Right atrium auricular region (tissue), 2 donors: Measurements from ENCODE around the gene KCNMA1. TPM values are rescaled to one million over a fixed set of nuclear protein-coding genes. Genes with fewer than 3 reads are reported as not detected.

Experiments
- DNase-seq: peaks from one replicate; pipeline ENCODE4 v3.0.0-alpha.2; 2019; ENCODE audit warnings: low spot score
- H3K27ac ChIP-seq, 2 donors: fragments of 200-600 bp; sonication (generic); 1 replicate in 1 of 2; 2 replicates in 1 of 2; pipeline ENCODE4 v1.5.1; 2016 to 2019
- H3K27me3 ChIP-seq, 2 donors: fragments of 200-600 bp; sonication (generic); one replicate each; pipeline versions ENCODE4 v1.5.1 to v1.6.0; 2017 to 2019
- H3K36me3 ChIP-seq: fragments of 200-600 bp; sonication (generic); one replicate; pipeline ENCODE4 v1.5.1; 2016
- H3K4me1 ChIP-seq, 2 donors: fragments of 200-600 bp; sonication (generic); one replicate each; pipeline versions ENCODE4 v1.5.1 to v1.6.0; 2017 to 2019
- H3K4me3 ChIP-seq, 2 donors: fragments of 200-600 bp; sonication (generic); 1 replicate in 1 of 2; 2 replicates in 1 of 2; pipeline ENCODE4 v1.5.1; 2017 to 2019; ENCODE audit warnings: mild to moderate bottlenecking in 1 of 2, moderate library complexity in 1 of 2
- H3K9me3 ChIP-seq, 2 donors: fragments of 200-600 bp; sonication (generic); one replicate each; pipeline ENCODE4 v1.5.1; 2019
- CTCF ChIP-seq, 2 donors: fragments of 200-600 bp; sonication (generic); IDR thresholded peaks; one replicate each; pipeline ENCODE4 v1.5.1; 2019; ENCODE audit warnings: antibody characterized with exemption in 2 of 2
- total RNA-seq, 2 donors: library from RNA; depleted of rRNA; stranded (reverse); fragments of >200 nt; gene quantifications; one replicate each; pipeline ENCODE4 v1.1.0, GENCODE V29; 2016

The KCNMA1 gene
- total RNA-seq, 2 donors from 2014 or later, result 2.3 to 3.5 TPM

GRCh38 chr10:77510695-77511094 lies 126.9 kb downstream of the KCNMA1 start:
- no peaks in the 10 kb centered on the region for H3K36me3 ChIP-seq
- no peaks in the 10 kb centered on the region for H3K27me3 ChIP-seq
- TF ChIP-seq CTCF (IDR thresholded peaks at IDR 0.05), result no peak
- DNase-seq, result no peak
- H3K4me1 ChIP-seq, result no peaks in the 10 kb centered on the region
- no peak overlapping the region for H3K27ac ChIP-seq
- H3K4me3 ChIP-seq, result no peak overlapping the region
- H3K9me3 ChIP-seq, result no peaks in the 10 kb centered on the region

GRCh38 chr10:77510294-77510693 lies 127.3 kb downstream of the KCNMA1 start:
- no peaks in the 10 kb centered on the region for H3K36me3 ChIP-seq
- H3K27ac ChIP-seq, result no peak overlapping the region
- H3K9me3 ChIP-seq, result no peaks in the 10 kb centered on the region
- no peaks in the 10 kb centered on the region for H3K27me3 ChIP-seq
- H3K4me1 ChIP-seq, result no peaks in the 10 kb centered on the region
- no peak for TF ChIP-seq CTCF (IDR thresholded peaks at IDR 0.05)
- no peak overlapping the region for H3K4me3 ChIP-seq
- no peak for DNase-seq

GRCh38 chr10:77509391-77509790 lies 128.2 kb downstream of the KCNMA1 start:
- no peak overlapping the region for H3K4me3 ChIP-seq

GRCh38 chr10:77507291-77507880 lies 130.2 kb downstream of the KCNMA1 start:
- no peak for DNase-seq
- TF ChIP-seq CTCF (IDR thresholded peaks at IDR 0.05), result no peak
- no peaks in the 10 kb centered on the region for H3K36me3 ChIP-seq
- no peaks in the 10 kb centered on the region for H3K27me3 ChIP-seq
- H3K27ac ChIP-seq, result no peak overlapping the region
- no peaks in the 10 kb centered on the region for H3K4me1 ChIP-seq
- no peaks in the 10 kb centered on the region for H3K9me3 ChIP-seq
- no peak overlapping the region for H3K4me3 ChIP-seq

More at GRCh38 chr10:77509391-77509790, 128.2 kb downstream of the KCNMA1 start:
- no peak for TF ChIP-seq CTCF (IDR thresholded peaks at IDR 0.05)
- Histone ChIP-seq H3K27ac (no peak overlapping the region), H3K9me3 (no peaks in the 10 kb centered on the region), H3K27me3 (no peaks in the 10 kb centered on the region), H3K36me3 (no peaks in the 10 kb centered on the region), H3K4me1 (no peaks in the 10 kb centered on the region)
- DNase-seq, result no peak

- Histone ChIP-seq H3K4me1 (no peaks in the 10 kb centered on the region), H3K27ac (no peak overlapping the region), H3K27me3 (no peaks in the 10 kb centered on the region), H3K9me3 (no peaks in the 10 kb centered on the region), H3K36me3 (no peaks in the 10 kb centered on the region), H3K4me3 (no peak overlapping the region)
- TF ChIP-seq CTCF (IDR thresholded peaks at IDR 0.05), result no peak
- DNase-seq, result no peak
Measured at GRCh38 chr10:77506517-77507200, 130.9 kb downstream of the KCNMA1 start.
